HPDE6-E6E7 (cell line): ENCODE data around the gene TMEM151A.
"Not testable (repeated sequence)": the region's sequence is repeated elsewhere in the genome, so short reads cannot be mapped to it uniquely, and the experiment has no call there.

ENCODE experiments used
- DNase-seq: peaks from one replicate; pipeline ENCODE4 v3.0.0; 2011; ENCODE audit warnings: missing footprints; ENCODE audit errors: extremely low spot score

Gene TMEM151A

DNA sequence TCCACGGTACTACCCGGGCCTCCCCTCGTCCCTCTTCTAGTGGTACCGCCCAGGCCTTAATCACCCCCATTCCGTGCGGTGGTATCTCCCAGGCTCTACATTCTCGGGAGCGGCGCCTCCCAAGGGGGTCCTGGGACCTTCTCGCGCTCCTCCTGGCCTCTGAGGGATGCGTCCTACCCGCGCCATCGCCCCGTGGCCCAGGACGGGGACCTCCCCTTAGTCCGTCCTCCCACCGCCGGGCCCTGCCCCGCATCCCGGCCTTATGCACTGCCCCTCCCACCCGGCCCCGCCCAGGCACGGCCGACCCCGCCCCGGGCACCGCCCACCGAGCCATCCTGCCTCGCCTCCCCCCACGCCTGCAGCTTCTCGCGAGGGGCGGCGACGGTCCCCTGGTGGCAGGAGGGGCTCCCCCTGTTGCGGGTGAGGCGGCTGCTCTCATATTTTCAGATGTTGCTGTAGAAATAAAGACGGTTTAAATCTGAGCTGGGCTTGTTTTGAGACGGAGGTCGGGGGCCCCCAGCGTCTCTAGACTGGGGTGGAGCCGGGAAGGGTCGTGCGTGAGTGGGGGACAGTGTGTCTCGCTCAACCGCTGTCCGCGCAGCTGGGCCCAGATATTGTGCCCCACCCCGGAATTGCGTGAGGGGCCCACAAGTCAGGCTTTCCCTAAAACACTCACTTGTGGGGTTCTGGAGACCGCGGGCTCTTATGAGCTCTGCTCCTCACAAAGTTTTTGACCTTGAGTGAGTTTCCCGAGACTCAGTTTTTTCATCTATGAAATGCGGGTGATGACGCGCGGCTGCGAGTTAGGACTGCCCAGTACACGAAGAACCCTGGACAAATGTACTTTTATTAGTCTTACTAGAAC lies 24.1 kb upstream of the TMEM151A start:
- peak; percentile 73 for DNase-seq

DNA sequence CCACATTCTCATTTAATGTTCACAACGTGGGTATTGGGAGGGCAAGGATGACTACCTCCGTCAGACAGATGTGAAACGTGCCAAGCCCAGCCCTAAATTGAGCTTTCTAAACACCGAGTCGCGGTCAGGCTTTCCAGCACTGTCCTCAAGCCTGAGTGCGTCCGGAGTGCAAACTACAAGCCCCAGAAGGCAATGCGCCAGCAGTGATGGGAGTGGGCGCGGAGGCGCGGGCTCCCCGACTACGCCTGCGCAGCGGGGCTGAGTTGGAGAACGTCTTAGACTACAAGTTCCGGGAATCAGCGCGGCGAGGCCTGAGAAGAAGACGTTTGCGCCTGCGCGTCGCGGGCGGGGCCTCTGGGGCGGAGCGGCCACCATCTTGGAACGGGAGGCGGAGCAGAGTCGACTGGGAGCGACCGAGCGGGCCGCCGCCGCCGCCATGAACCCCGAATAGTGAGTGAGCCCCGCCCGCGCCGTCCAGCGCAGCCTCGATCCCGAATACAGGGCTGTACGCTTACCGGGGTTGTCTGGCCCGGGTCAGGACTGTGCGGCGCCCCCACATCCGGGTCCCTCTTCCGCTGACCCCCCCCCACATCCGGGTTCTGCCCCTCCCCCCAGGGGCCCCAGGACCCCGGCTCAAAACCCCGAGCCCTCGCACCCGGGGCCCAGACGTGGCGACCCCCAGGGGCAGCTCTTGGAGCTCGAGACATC lies 23.3 kb upstream of the TMEM151A start, which contains the start of gene RAB1B:
RAB1B (plus strand) TSS at position 396 of the 708 bp plus-strand sequence; CDS start at position 437, 41 bp downstream.
- peak; percentile 95 for DNase-seq

- DNase-seq = no peak
Measured at GRCh38 chr11:66268952-66269905, 22.5 kb upstream of the TMEM151A start.

GRCh38 chr11:66271816-66272215 lies 19.9 kb upstream of the TMEM151A start:
- no peak for DNase-seq

DNA sequence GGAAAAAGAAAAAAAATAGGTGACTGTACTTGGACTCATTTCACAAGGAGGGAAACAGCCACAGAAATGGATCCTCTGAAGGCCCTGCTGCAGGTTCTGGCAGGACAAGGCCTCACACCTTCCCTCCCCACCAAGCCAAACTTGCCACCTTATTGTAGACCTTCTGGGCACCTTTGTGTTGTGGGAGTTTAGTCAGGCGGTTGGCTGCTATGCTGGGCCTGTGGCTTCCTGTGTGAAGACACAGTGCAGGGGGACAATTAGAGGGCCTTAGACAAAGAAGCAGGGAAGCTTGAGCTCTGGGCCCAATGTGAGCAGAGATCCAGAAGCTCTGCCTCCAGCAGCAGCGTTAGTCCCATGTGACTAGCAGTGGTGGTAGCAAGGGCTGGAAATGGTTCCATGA lies 19.1 kb upstream of the TMEM151A start:
- DNase-seq = no peak

DNA sequence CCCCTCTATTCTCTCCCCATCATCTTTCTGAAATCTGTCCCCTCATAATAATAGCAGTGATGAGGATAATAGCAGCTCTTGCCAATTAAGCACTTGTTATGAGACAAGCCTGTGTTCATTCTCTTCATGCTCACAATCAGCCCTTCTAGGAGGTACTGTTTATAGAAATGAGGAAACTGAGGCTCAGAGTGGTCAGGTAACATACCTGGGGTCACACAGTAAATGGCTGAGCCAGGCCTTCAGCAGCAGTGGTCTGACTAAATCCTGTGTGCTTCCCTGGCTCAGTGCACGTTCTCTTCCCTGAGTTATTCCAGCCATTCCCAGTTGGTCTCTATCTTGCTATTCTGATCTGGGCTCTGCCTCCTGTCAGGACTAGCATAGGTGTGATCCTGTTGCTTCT lies 17.5 kb upstream of the TMEM151A start:
- no peak for DNase-seq

GRCh38 chr11:66275396-66275795 lies 16.3 kb upstream of the TMEM151A start:
- DNase-seq = no peak

- DNase-seq = no peak
Measured at GRCh38 chr11:66275984-66276612, 15.6 kb upstream of the TMEM151A start.

- DNase-seq = not testable (repeated sequence)
Measured at GRCh38 chr11:66276619-66277018, 15.1 kb upstream of the TMEM151A start.

DNA sequence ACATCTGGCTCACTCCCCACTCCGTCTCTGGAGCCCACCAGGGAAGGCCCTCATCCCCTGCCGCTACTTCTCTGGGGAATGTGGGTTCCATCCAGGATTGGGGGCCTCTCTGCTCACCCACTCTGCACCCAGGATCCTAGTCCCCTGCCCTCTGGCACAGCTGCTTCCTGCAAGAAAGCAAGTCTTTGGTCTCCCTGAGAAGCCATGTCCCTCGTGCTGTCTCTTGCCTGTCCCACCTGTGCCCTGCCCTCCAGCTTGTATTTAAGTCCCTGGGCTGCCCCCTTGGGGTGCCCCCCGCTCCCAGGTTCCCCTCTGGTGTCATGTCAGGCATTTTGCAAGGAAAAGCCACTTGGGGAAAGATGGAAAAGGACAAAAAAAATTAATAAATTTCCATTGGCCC lies 14.6 kb upstream of the TMEM151A start:
- DNase-seq = not testable (repeated sequence)

DNA sequence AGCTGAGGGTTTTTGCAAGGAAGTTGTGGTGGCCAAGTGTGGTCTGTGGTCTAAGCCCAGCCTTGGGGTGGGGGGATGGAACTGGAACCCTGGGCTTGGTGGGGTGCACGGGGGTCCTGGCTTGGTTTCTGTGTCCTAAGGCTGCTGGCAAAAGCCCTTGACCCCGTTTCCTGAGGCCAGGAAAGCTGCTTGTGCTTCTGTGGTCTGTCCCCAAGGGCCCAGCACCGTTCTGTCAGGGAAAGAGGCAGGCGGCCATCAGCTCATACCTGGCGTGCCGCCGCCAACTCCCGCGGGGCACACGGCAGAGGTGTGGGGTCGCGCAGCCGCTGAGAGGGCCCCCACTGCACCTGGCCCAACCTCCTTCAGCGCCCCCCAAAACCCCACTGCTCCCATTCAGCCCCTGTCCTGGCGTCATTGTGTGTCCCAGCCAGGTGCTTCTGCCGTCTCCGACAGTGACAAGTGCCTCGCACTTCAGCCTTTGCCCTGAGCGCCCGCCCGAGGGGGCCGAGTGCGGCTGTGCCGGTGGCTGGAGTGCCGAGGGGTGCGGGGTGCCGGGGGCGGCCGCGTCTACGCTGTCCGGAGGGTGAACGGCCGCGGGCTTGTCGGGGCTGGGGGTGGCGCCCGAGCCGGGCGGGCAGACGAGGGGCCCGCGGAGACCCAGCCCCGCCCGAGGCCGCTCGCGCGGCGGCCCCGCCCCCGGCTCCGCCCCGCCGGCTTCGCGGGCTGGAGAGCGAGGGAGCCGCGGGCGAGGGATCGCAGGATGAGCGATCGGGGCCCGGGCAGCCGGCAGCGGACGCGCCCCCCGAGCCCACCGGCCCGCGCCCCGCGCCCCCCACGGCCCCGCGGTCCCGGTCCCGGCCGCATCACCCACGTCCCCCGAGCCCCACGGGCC lies 14.0 kb upstream of the TMEM151A start, which contains the start of gene CNIH2:
CNIH2 (plus strand) TSS at position 705 of the 892 bp plus-strand sequence. CDS start 282 bp downstream, outside the sequence.
- DNase-seq = no peak

- DNase-seq = no peak
Measured at GRCh38 chr11:66278363-66279091, 13.2 kb upstream of the TMEM151A start.

DNA sequence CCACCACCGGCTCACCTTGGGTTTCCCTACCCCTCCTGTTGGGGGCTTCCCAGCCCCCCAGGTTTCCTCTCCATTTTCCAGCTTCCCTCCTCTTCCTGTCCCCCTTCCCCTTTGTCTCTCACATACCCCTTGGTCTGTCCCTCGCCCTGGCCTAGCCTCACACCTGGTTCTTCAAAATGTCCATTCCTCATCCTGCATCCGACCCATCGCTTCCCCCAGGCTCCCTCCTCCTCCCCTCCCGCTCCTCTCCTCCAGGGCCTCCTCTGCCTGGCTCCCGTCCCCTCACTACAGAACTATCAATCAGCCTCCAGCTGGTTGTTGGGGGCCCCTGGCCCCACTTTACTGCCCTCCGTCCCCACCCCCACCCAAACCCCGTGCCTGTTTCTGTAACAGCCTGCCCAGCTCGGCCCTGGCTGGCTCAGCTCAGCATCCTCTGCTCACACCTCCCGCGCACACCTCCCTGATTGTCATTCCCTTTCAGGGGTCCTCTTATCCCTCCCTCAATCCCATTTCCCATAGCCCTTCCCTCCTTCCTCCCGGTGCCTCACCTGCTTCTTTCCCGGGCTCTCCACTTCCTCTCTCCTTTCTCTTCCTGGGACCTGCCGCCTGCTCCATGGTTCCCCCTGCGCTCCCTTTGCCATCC lies 12.5 kb upstream of the TMEM151A start:
- no peak for DNase-seq

DNA sequence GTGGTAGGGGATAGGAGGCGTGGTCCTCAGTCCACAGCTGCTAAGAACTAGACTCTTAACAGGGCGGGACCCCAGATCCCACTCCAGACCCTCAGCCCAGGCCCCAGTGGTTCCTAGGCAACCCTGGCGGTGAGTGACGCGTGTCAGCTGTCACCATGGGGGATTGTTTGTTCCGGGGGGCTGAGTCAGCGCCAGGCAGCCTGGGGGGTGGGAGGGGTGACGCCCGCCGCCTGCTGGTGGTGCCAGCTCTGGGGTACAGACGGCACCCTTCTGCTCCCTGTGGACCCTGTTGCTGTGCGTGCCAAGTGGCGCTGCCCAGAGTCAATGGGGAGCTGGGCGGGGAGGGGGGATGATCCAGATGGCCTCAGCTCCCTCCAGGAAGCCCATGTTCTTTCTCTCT lies 11.3 kb upstream of the TMEM151A start:
- no peak for DNase-seq

DNA sequence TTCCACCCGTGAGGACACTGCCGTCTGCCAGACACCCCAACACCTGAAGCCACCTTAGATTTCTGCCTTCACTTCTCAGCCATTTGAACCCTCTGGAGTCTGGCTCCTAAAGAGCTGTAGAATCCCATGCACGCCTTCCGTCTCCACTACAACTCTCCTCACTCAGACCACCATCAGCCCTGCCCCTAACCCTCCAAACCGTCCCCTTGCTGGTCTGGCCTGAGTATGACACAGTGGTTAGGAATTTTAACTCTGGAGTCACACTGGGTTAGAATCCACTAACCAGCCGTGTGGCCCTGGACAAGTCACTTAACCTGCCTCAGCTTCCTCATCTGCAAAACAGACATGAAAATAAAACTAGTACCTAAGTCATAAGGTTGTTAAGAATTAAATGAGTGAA lies 10.7 kb upstream of the TMEM151A start:
- no peak for DNase-seq

DNA sequence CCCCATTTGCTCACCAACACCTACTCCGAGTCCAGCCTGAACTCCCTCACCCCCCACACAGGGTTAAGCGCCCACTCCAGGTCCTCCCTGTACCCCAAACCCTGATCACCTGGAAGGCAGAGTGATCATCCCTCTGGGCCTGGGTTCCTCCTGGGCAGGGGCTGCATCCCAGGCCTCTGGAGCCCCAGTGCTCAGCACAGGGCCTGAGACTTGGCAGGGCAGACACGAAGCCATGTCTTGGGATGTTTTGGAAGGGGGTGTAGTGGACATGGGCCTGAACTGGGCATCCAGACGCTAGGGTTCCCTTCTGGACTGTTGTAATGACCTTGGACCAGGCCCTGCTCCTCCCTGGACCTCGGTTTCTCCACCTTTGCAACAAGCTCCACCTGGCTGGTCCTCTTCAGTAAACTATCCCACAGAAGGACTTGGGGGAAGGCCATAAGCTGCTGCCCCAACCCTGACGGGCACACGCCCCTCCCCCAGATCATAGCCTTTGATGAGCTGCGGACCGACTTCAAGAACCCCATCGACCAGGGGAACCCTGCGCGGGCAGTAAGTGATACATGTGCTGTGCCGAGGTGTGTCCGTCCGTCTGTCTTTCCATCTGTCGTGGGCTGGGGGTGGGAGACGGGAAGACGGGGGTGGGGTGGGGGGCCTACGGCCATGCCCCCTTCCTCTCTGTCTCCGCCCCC lies 9.8 kb upstream of the TMEM151A start:
- no peak for DNase-seq

DNA sequence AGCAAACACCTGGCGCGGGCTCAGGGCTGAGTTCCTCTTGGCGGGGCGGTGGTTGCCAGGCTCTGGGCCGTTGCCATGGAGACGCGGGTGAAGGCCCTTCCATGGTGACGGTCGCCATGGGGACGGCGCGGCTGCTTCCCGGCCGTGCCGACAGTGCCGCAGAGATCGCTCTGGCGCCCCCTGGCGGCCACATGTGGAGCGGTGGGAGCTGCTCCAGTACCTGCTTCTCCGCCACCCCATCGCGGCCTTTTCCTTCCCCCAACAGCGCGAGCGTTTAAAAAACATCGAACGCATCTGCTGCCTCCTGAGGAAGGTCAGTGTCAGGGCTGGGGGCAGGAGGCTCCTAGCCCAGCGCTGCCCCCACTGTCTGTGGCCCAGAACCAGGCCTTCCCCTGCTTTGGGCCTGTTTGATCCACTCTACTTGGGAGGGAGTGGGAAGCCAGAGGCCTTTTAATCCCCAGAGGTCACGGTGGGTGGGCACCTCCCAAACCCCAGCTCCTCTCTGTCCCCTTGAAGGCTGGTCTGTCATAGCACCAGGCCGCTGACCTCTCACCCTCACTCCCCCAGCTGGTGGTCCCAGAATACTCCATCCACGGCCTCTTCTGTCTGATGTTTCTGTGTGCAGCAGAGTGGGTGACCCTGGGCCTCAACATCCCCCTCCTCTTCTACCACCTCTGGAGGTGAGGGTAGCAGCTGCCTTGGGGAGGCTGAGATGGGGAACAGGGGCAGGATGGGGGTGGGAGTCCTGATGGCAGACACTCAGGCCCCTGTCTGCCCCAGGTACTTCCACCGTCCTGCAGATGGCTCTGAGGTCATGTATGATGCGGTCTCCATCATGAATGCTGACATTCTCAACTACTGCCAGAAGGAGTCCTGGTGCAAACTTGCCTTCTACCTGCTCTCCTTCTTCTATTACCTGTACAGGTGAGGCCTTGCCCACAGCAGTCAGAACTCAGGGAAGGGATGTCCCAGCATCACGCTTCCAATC lies 8.9 kb upstream of the TMEM151A start:
- peak; percentile 86 for DNase-seq
